Osteocyte (in vitro differentiated cells): ENCODE data around the gene DGKD. TPM values are rescaled to one million over a fixed set of nuclear protein-coding genes. Genes with fewer than 3 reads are reported as not detected.

ENCODE experiments used
- DNase-seq: peaks from one replicate; pipeline ENCODE4 v3.0.0; 2021; ENCODE audit warnings: mixed read lengths; ENCODE audit not compliant: unreplicated experiment; ENCODE audit errors: extremely low spot score
- H3K27ac Mint-ChIP-seq: one replicate; pipeline ENCODE4 v1.8.0; 2021; ENCODE audit warnings: mild to moderate bottlenecking, mixed read lengths; ENCODE audit not compliant: unreplicated experiment
- H3K27me3 Mint-ChIP-seq: one replicate; pipeline ENCODE4 v1.8.0; 2021; ENCODE audit warnings: mixed read lengths; ENCODE audit not compliant: unreplicated experiment
- H3K36me3 Mint-ChIP-seq: one replicate; pipeline ENCODE4 v1.8.0; 2021; ENCODE audit warnings: mixed read lengths; ENCODE audit not compliant: unreplicated experiment
- H3K4me1 Mint-ChIP-seq: one replicate; pipeline ENCODE4 v1.8.0; 2021; ENCODE audit warnings: mixed read lengths; ENCODE audit not compliant: unreplicated experiment
- H3K4me3 Mint-ChIP-seq: one replicate; pipeline ENCODE4 v1.8.0; 2021; ENCODE audit warnings: mild to moderate bottlenecking, moderate library complexity, mixed read lengths; ENCODE audit not compliant: unreplicated experiment
- H3K9me3 Mint-ChIP-seq: one replicate; pipeline ENCODE4 v1.8.0; 2021; ENCODE audit warnings: mixed read lengths; ENCODE audit not compliant: unreplicated experiment
- CTCF ChIP-seq: fragments of 200-600 bp; sonication (generic); IDR thresholded peaks from 2 replicates; pipeline ENCODE4 v1.5.0; 2021; ENCODE audit warnings: antibody characterized with exemption, mild to moderate bottlenecking, moderate library complexity
- total RNA-seq: library from RNA; stranded (reverse); gene quantifications from 2 replicates; pipeline ENCODE4 v1.2.1, GENCODE V29; 2021

DGKD gene
- total RNA-seq, 1 donor from 2014 or later: 70.5 TPM

GRCh38 chr2:233519787-233520611 lies 165.7 kb downstream of the DGKD start:
- peaks cover 5% of the 10 kb centered on the region for H3K4me1 Mint-ChIP-seq
- H3K27ac Mint-ChIP-seq: no peak overlapping the region
- H3K9me3 Mint-ChIP-seq: peaks cover 7% of the 10 kb centered on the region
- H3K4me3 Mint-ChIP-seq: no peak overlapping the region
- H3K36me3 Mint-ChIP-seq: peaks cover 40% of the 10 kb centered on the region
- no peak for TF ChIP-seq CTCF
- H3K27me3 Mint-ChIP-seq: no peaks in the 10 kb centered on the region
- DNase-seq: no peak

Other genes starting within 250 kb of the DGKD start
- gene ATG16L1, start 102.8 kb upstream of the DGKD start, total RNA-seq: 20.9 and 23.4 TPM in 2 replicates
- not detected in 2 replicates for gene SAG, start 46.7 kb upstream of the DGKD start, total RNA-seq
- gene USP40, start 212.3 kb downstream of the DGKD start, total RNA-seq: 36.4 and 40.6 TPM in 2 replicates